GM06990 (cell line): ENCODE data around the gene NEDD9.

ENCODE experiments used
- DNase-seq: peaks from one replicate; pipeline ENCODE4 v3.0.0-alpha.2; 2011; ENCODE audit not compliant: insufficient read length; ENCODE audit errors: extremely low read depth
- H3K27me3 ChIP-seq: replicated peaks from 2 replicates; pipeline ENCODE4 v1.6.0; 2011; ENCODE audit warnings: low read length; ENCODE audit not compliant: control insufficient read depth, insufficient read depth
- H3K36me3 ChIP-seq: 2 replicates; pipeline ENCODE4 v1.5.1; 2011; ENCODE audit warnings: low read length; ENCODE audit not compliant: control insufficient read depth, insufficient read depth
- H3K4me3 ChIP-seq: replicated peaks from 2 replicates; pipeline ENCODE4 v1.5.1; 2011; ENCODE audit warnings: low read depth, mild to moderate bottlenecking, control low read depth, low read length
- CTCF ChIP-seq: IDR thresholded peaks from 2 replicates; pipeline ENCODE4 v1.5.1; 2011; ENCODE audit warnings: low read length, control low read depth, mild to moderate bottlenecking, inconsistent platforms; ENCODE audit not compliant: insufficient read depth, poor library complexity, severe bottlenecking

NEDD9 gene

GRCh38 chr6:11265932-11266331, 33.5 kb upstream of the NEDD9 start:
- no peak for DNase-seq
- Histone ChIP-seq H3K4me3 (no peak overlapping the region), H3K27me3 (no peaks in the 10 kb centered on the region), H3K36me3 (no peaks in the 10 kb centered on the region; the same call in 1 of the 2 replicates)
- TF ChIP-seq CTCF: no peak

- no peak for DNase-seq
- H3K4me3 ChIP-seq: no peak overlapping the region
- peak; percentile 4 for TF ChIP-seq CTCF
- H3K36me3 ChIP-seq: peaks cover 3% of the 10 kb centered on the region; the same call in 1 of the 2 replicates
- H3K27me3 ChIP-seq: no peaks in the 10 kb centered on the region
These were observed 31.6 kb upstream of the NEDD9 start for GRCh38 chr6:11264100-11264499.

- no peak overlapping the region for H3K4me3 ChIP-seq
- no peaks in the 10 kb centered on the region for H3K27me3 ChIP-seq
- peaks cover 3% of the 10 kb centered on the region; the same call in 1 of the 2 replicates for H3K36me3 ChIP-seq
- DNase-seq: no peak
- no peak for TF ChIP-seq CTCF
These were observed 30.9 kb upstream of the NEDD9 start for GRCh38 chr6:11263291-11263775.

- Histone ChIP-seq H3K4me3 (no peak overlapping the region), H3K36me3 (peaks cover 3% of the 10 kb centered on the region; the same call in 1 of the 2 replicates), H3K27me3 (no peaks in the 10 kb centered on the region)
- TF ChIP-seq CTCF: no peak
- DNase-seq: no peak
These were observed 29.8 kb upstream of the NEDD9 start for GRCh38 chr6:11262242-11262641.

- H3K36me3 ChIP-seq: peaks cover 3% of the 10 kb centered on the region; the same call in 1 of the 2 replicates
- H3K27me3 ChIP-seq: no peaks in the 10 kb centered on the region
- DNase-seq: no peak
- no peak for TF ChIP-seq CTCF
- no peak overlapping the region for H3K4me3 ChIP-seq
These were observed 28.0 kb upstream of the NEDD9 start for GRCh38 chr6:11260249-11261038.
